Activated CD4-positive, alpha-beta T cell treated with anti-CD3 and anti-CD28 coated beads for 36 hours (primary cell): ENCODE data around the gene LRRC2. TPM values are rescaled to one million over a fixed set of nuclear protein-coding genes. Genes with fewer than 3 reads are reported as not detected.
"Not testable (repeated sequence)": the region's sequence is repeated elsewhere in the genome, so short reads cannot be mapped to it uniquely, and the experiment has no call there.

Source experiments
- ATAC-seq: fragments of 200-7000 bp; cut with Tn5 transposase; one replicate; pipeline ENCODE4 v1.10.0; 2021; ENCODE audit warnings: mild to moderate bottlenecking, moderate library complexity
- CTCF ChIA-PET: fragments of 350-600 bp; sonication (Branson Sonifier 250); formaldehyde crosslinking; loops from one replicate; lab custom pipeline; 2021; ENCODE audit warnings: antibody characterized with exemption; lab: Charles Lee
- POLR2A ChIA-PET: fragments of 350-600 bp; sonication (Branson Sonifier 250); formaldehyde crosslinking; loops from one replicate; lab custom pipeline; 2021; ENCODE audit warnings: antibody characterized with exemption, inconsistent platforms; lab: Charles Lee
- DNase-seq: peaks from one replicate; pipeline ENCODE4 v3.0.0-alpha.2; 2020
- H3K27ac Mint-ChIP-seq: one replicate; pipeline ENCODE4 v1.8.0; 2021; ENCODE audit warnings: mixed read lengths
- H3K27me3 Mint-ChIP-seq: one replicate; pipeline ENCODE4 v1.8.0; 2021; ENCODE audit warnings: mixed read lengths
- H3K36me3 Mint-ChIP-seq: one replicate; pipeline ENCODE4 v1.8.0; 2021; ENCODE audit warnings: low read depth, mixed read lengths
- H3K4me1 Mint-ChIP-seq: one replicate; pipeline ENCODE4 v1.8.0; 2021; ENCODE audit warnings: mixed read lengths
- H3K4me3 Mint-ChIP-seq: one replicate; pipeline ENCODE4 v1.8.0; 2021; ENCODE audit warnings: mild to moderate bottlenecking, moderate library complexity, mixed read lengths
- H3K9me3 Mint-ChIP-seq: one replicate; pipeline ENCODE4 v1.8.0; 2021; ENCODE audit warnings: low read depth, mixed read lengths
- intact Hi-C, 2 experiments: fragments of 100-400 bp; cut with DNase I in 1 of 2; cut with micrococcal nuclease in 1 of 2; formaldehyde crosslinking; loops; one replicate each; pipeline versions ENCODE4 v1.14.2 to v1.15.1; 2022 to 2024; cut with DNase I, micrococcal nuclease
- total RNA-seq, 2 experiments: library from RNA; stranded (reverse); gene quantifications; one replicate each; pipeline ENCODE4 v1.2.3, GENCODE V29; 2021

Gene LRRC2
- total RNA-seq, 2 experiments from 2014 or later: 0.04 TPM; not detected in 1

DNA sequence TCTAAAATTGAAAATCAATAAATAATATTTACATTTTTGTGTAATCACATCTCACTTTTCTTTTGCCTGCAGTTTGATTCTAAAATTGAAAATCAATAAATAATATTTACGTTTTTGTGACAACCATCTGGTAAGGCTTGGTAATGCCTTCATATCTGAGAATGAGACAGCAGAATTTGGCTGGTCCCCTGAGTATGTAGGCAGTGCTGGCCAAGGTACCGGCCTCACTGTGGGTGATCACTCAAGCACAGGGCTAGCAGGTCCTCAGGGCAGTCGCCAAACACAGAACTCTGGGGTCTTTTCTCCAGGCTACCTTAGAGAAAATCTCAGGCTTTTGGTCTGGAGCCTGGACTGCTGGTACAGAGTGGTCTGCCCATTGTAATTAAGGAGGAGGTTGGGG is 42.1 kb downstream of the LRRC2 start:
- H3K4me3 Mint-ChIP-seq: no peak overlapping the region
- ATAC-seq (no peak), DNase-seq (no peak)
- intact Hi-C loops: no loop called here
- H3K9me3 Mint-ChIP-seq: no peaks in the 10 kb centered on the region
- H3K27me3 Mint-ChIP-seq: no peaks in the 10 kb centered on the region
- CTCF ChIA-PET: no interaction called here
- H3K36me3 Mint-ChIP-seq: no peaks in the 10 kb centered on the region
- H3K27ac Mint-ChIP-seq: no peak overlapping the region
- POLR2A ChIA-PET: no interaction called here
- H3K4me1 Mint-ChIP-seq: no peaks in the 10 kb centered on the region

DNA sequence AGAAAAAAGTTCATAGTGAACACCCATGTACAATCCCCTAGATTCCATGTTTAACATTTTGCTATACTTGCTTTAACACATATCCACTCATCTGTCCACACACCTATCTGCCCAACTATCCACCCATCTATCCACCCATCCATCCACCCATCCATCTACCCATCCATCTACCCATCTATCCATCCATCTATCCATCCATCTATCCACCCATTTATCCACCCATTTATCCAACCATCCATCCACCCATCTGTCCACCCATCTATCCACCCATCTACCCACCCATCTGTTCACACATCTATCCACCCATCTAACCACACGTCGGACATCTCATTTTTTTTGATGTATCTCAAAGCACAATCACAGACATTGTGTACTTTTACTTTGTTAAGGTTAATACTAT is 42.5 kb downstream of the LRRC2 start:
- DNase-seq (no peak), ATAC-seq (no peak)
- Mint-ChIP-seq H3K27ac (no peak overlapping the region), H3K27me3 (no peaks in the 10 kb centered on the region), H3K4me1 (no peaks in the 10 kb centered on the region), H3K9me3 (no peaks in the 10 kb centered on the region), H3K36me3 (no peaks in the 10 kb centered on the region), H3K4me3 (no peak overlapping the region)
- intact Hi-C loops: no loop called here
- ChIA-PET CTCF (no interaction called here), POLR2A (no interaction called here)

DNA sequence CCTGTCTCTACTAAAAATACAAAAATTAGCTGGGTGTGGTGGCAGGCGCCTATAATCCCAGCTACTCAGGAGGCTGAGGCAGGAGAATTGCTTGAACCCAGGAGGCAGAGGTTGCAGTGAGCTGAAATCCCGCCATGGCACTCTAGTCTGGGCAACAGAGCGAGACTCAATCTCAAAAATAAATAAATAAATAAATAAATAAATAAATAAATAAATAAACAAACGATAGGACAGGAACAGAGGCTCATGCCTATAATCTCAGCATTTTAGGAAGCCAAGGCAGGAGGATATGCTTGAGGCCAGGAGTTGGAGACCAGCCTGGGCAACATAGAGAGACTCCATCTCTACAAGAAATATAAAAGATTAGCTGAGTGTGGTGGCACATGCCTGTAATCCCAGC is 43.9 kb downstream of the LRRC2 start:
- POLR2A ChIA-PET, intact Hi-C loops, H3K36me3 Mint-ChIP-seq, ATAC-seq, H3K27ac Mint-ChIP-seq, H3K27me3 Mint-ChIP-seq, H3K9me3 Mint-ChIP-seq, H3K4me3 Mint-ChIP-seq, H3K4me1 Mint-ChIP-seq, DNase-seq: not testable (repeated sequence)
- CTCF ChIA-PET: interaction anchor here (1.0 to 1.6 kb wide), 2 partner anchors 15 to 19 kb away, joined by 3 read pairs; no protein-coding TSS in a partner anchor

GRCh38 chr3:46521096-46521495 is 45.0 kb downstream of the LRRC2 start:
- DNase-seq (no peak), ATAC-seq (no peak)
- H3K4me1 Mint-ChIP-seq: peaks cover 2% of the 10 kb centered on the region
- ChIA-PET CTCF (interaction anchor here (1.6 kb wide), 1 partner anchor 18 kb away, joined by 3 read pairs; no protein-coding TSS in a partner anchor), POLR2A (no interaction called here)
- H3K4me3 Mint-ChIP-seq: no peak overlapping the region
- H3K9me3 Mint-ChIP-seq: no peaks in the 10 kb centered on the region
- no peaks in the 10 kb centered on the region for H3K27me3 Mint-ChIP-seq
- no peaks in the 10 kb centered on the region for H3K36me3 Mint-ChIP-seq
- intact Hi-C loops: no loop called here
- no peak overlapping the region for H3K27ac Mint-ChIP-seq

DNA sequence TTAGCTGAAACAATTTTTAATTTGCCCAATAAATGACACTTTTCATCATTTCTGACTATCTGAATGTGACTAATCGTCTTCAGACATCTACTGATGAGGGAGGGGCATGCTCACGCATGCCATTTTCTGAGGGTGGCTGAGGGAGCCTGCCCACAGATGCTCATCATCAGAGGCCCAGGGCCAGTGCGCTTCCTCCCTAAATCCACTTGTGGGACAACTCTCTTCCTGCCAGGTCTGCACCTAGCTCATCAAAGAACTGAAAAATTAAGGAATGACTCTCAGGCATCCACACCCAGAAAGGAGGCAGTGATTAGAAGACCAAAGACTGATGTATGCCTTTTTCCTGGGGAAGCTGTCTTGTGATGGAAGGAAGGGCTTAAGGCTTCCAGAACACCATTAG is 45.6 kb downstream of the LRRC2 start:
- Mint-ChIP-seq H3K27me3 (no peaks in the 10 kb centered on the region), H3K27ac (no peak overlapping the region), H3K9me3 (no peaks in the 10 kb centered on the region), H3K4me1 (peaks cover 2% of the 10 kb centered on the region), H3K36me3 (no peaks in the 10 kb centered on the region), H3K4me3 (no peak overlapping the region)
- POLR2A ChIA-PET: no interaction called here
- DNase-seq (no peak), ATAC-seq (no peak)
- intact Hi-C loops: no loop called here
- CTCF ChIA-PET: interaction anchor here (2.2 kb wide), 1 partner anchor 32 kb away, joined by 7 read pairs; no protein-coding TSS in a partner anchor

- H3K27ac Mint-ChIP-seq: no peak overlapping the region
- CTCF ChIA-PET: interaction anchor here (2.2 kb wide), 1 partner anchor 31 kb away, joined by 7 read pairs; no protein-coding TSS in a partner anchor
- no peak for DNase-seq
- H3K4me1 Mint-ChIP-seq: peaks cover 2% of the 10 kb centered on the region
- no peaks in the 10 kb centered on the region for H3K9me3 Mint-ChIP-seq
- H3K36me3 Mint-ChIP-seq: no peaks in the 10 kb centered on the region
- intact Hi-C loops: no loop called here
- no peak for ATAC-seq
- H3K4me3 Mint-ChIP-seq: no peak overlapping the region
- H3K27me3 Mint-ChIP-seq: no peaks in the 10 kb centered on the region
- POLR2A ChIA-PET: no interaction called here
These were observed 46.1 kb downstream of the LRRC2 start for GRCh38 chr3:46519952-46520351.

DNA sequence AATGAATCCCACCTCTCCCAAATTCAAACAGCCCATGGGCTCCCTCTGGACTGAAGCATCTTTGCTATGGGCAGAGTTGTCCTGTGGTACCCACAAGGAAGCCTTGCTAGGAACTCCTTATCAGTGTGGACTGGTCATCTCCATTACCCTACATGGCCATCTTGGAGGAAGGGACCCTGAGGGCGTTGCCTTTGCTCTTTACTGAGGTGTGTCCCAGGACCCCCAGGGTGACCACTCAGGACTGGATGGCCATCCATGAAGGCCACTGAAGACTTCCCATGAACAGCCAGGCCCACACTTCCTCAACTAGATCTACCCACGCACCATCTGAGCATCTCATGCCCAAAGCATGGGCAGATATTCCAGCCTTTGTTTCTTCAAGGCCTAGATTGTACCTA is 48.3 kb downstream of the LRRC2 start:
- H3K27me3 Mint-ChIP-seq: no peaks in the 10 kb centered on the region
- H3K27ac Mint-ChIP-seq: no peak overlapping the region
- peaks cover 2% of the 10 kb centered on the region for H3K4me1 Mint-ChIP-seq
- ChIA-PET CTCF (interaction anchor here (0.9 kb wide), 1 partner anchor 43 kb away, joined by 3 read pairs; no protein-coding TSS in a partner anchor), POLR2A (no interaction called here)
- H3K4me3 Mint-ChIP-seq: no peak overlapping the region
- intact Hi-C loops: no loop called here
- ATAC-seq (no peak), DNase-seq (no peak)
- H3K36me3 Mint-ChIP-seq: no peaks in the 10 kb centered on the region
- no peaks in the 10 kb centered on the region for H3K9me3 Mint-ChIP-seq

DNA sequence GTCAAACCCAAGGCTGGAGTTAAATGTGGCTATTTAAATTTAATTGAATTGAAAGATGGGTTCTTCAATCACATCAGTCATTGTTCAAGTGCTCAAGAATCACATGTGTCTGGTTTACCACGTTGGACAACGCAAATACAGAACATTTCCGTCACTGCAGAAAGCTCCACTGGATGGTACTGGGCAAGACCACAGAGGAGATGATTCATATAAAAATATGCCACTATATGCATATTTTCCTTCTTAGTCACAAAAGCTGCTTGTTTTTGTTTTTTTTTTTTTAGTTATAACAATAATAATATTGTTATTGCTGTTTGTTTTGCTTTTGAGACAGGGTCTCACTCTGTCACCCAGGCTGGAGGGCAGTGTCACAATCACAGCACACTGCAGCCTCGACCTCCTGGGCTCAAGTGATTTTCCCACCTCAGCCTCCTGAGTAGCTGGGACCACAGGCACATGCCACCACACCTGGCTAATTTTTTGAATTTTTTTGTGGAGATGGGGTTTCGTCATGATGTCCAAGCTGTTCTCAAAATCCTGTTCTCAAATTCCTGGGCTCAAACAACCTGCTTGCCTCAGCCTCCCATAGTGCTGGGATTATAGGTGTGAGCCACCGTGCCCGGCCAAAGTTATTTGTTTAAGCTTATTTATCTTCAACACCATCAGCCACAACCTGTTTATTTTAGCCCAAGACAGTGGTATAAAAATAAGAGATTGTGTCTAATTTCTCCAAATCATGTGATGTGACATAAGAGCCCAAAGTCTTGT is 48.9 kb downstream of the LRRC2 start:
- Mint-ChIP-seq H3K27me3 (peaks cover 2% of the 10 kb centered on the region), H3K27ac (no peak overlapping the region), H3K4me3 (no peak overlapping the region), H3K9me3 (no peaks in the 10 kb centered on the region), H3K4me1 (peaks cover 2% of the 10 kb centered on the region), H3K36me3 (no peaks in the 10 kb centered on the region)
- POLR2A ChIA-PET: no interaction called here
- intact Hi-C loops: no loop called here
- ATAC-seq (no peak), DNase-seq (no peak)
- CTCF ChIA-PET: interaction anchor here (0.8 to 1.0 kb wide), 3 partner anchors 27 to 58 kb away, joined by 3 to 4 read pairs (median 3); no protein-coding TSS in a partner anchor

- DNase-seq (no peak), ATAC-seq (no peak)
- Mint-ChIP-seq H3K27me3 (peaks cover 2% of the 10 kb centered on the region), H3K27ac (no peak overlapping the region), H3K9me3 (no peaks in the 10 kb centered on the region), H3K4me3 (no peak overlapping the region), H3K36me3 (no peaks in the 10 kb centered on the region), H3K4me1 (peaks cover 2% of the 10 kb centered on the region)
- intact Hi-C loops: no loop called here
- ChIA-PET POLR2A (no interaction called here), CTCF (interaction anchor here (0.8 to 1.0 kb wide), 2 partner anchors 26 to 59 kb away, joined by 3 to 4 read pairs; no protein-coding TSS in a partner anchor)
These were observed 49.6 kb downstream of the LRRC2 start for GRCh38 chr3:46516521-46516920.

GRCh38 chr3:46512191-46512749 is 53.8 kb downstream of the LRRC2 start:
- ATAC-seq (no peak), DNase-seq (no peak)
- Mint-ChIP-seq H3K27ac (no peak overlapping the region), H3K4me1 (peaks cover 2% of the 10 kb centered on the region), H3K36me3 (no peaks in the 10 kb centered on the region), H3K27me3 (peaks cover 2% of the 10 kb centered on the region), H3K4me3 (no peak overlapping the region), H3K9me3 (no peaks in the 10 kb centered on the region)
- ChIA-PET POLR2A (no interaction called here), CTCF (no interaction called here)
- intact Hi-C loops: no loop called here

GRCh38 chr3:46509661-46510187 is 56.4 kb downstream of the LRRC2 start:
- Mint-ChIP-seq H3K27me3 (peaks cover 2% of the 10 kb centered on the region), H3K27ac (no peak overlapping the region), H3K4me3 (no peak overlapping the region), H3K36me3 (no peaks in the 10 kb centered on the region), H3K9me3 (no peaks in the 10 kb centered on the region), H3K4me1 (peaks cover 8% of the 10 kb centered on the region)
- ATAC-seq: no peak
- POLR2A ChIA-PET: no interaction called here
- intact Hi-C loops: no loop called here
- CTCF ChIA-PET: interaction anchor here (0.8 to 2.1 kb wide), 2 partner anchors 20 to 39 kb away, joined by 4 to 7 read pairs; no protein-coding TSS in a partner anchor
- no peak for DNase-seq
